Nephron progenitor cell (in vitro differentiated cells): ENCODE results near the gene PFDN2.

Source experiments
- DNase-seq: peaks from one replicate; pipeline ENCODE4 v3.0.0; 2021
- H3K27ac Mint-ChIP-seq: 2 replicates; pipeline ENCODE4 v1.8.0; 2021; ENCODE audit warnings: mild to moderate bottlenecking, moderate library complexity, mixed read lengths
- H3K27me3 Mint-ChIP-seq: 2 replicates; pipeline ENCODE4 v1.8.0; 2021; ENCODE audit warnings: mild to moderate bottlenecking, low read depth, mixed read lengths; ENCODE audit not compliant: poor library complexity
- H3K36me3 Mint-ChIP-seq: 2 replicates; pipeline ENCODE4 v1.8.0; 2021; ENCODE audit warnings: low read depth, mixed read lengths
- H3K4me1 Mint-ChIP-seq: 2 replicates; pipeline ENCODE4 v1.8.0; 2021; ENCODE audit warnings: mixed read lengths
- H3K4me3 Mint-ChIP-seq: 2 replicates; pipeline ENCODE4 v1.8.0; 2021; ENCODE audit warnings: mild to moderate bottlenecking, moderate library complexity, mixed read lengths
- H3K9me3 Mint-ChIP-seq: 2 replicates; pipeline ENCODE4 v1.8.0; 2021; ENCODE audit warnings: mild to moderate bottlenecking, moderate library complexity, mixed read lengths
- TF ChIP-seq, protein P1 (sequence below): fragments of 200-600 bp; sonication (generic); IDR thresholded peaks from 2 replicates; pipeline ENCODE4 v1.5.0; 2021; ENCODE audit warnings: antibody characterized with exemption

The PFDN2 gene

DNA sequence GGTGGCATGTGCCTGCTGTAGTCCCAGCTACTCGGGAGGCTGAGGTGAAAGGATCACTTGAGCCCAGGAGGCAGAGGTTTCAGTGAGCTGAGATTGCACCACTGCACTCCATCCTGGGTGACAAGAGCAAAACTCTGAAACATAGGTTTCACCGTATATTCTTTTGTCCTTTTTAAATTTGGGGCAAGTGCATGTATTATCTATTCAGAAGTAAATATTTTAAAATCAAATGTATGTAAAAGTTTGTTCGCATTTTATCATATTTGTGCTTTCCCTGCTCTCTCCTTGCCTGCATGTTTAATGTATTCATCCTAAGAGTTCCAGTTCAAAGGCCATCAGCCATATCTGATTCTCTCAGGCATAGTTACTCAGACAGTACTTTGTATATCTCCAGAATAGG, 28.0 kb upstream of the PFDN2 start:
- Mint-ChIP-seq H3K27ac (no peak overlapping the region), H3K27me3 (peaks cover 4% of the 10 kb centered on the region), H3K9me3 (no peaks in the 10 kb centered on the region), H3K4me3 (no peak overlapping the region), H3K4me1 (peaks cover 5% of the 10 kb centered on the region), H3K36me3 (peaks cover 4% of the 10 kb centered on the region)
- no peak for DNase-seq
- TF ChIP-seq, protein P1, sequence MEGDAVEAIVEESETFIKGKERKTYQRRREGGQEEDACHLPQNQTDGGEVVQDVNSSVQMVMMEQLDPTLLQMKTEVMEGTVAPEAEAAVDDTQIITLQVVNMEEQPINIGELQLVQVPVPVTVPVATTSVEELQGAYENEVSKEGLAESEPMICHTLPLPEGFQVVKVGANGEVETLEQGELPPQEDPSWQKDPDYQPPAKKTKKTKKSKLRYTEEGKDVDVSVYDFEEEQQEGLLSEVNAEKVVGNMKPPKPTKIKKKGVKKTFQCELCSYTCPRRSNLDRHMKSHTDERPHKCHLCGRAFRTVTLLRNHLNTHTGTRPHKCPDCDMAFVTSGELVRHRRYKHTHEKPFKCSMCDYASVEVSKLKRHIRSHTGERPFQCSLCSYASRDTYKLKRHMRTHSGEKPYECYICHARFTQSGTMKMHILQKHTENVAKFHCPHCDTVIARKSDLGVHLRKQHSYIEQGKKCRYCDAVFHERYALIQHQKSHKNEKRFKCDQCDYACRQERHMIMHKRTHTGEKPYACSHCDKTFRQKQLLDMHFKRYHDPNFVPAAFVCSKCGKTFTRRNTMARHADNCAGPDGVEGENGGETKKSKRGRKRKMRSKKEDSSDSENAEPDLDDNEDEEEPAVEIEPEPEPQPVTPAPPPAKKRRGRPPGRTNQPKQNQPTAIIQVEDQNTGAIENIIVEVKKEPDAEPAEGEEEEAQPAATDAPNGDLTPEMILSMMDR: no peak

DNA sequence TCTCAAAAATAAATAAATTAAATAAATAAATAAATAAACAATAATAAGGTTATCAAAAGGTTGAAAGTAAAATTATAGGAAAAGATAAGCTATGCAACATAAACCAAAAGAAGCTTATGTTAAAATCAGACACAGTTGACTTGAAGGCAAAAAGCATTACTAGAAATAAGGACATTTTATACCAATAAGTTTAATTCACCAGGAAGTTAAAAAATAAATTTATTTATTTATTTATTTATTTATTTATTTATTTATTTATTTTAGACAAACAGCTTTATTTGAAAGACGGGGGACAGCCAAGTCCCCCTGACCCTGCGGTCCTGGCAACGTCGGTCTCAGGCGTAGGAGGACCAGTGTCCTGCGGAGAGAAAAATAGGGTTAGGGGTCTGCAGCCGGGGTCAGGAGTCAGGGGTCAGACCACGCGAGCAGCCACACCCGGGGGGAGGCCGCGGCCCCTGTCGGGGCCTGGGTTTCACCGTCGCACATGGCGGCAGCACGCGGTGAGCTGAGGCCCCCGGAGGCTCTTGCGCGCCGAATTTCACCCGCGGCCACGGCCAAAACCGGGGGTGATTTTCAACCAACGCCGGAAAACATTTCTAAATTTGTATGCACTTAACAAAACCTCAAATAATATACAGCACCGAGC, 23.0 kb upstream of the PFDN2 start:
- Mint-ChIP-seq H3K27ac (no peak overlapping the region), H3K4me3 (no peak overlapping the region), H3K27me3 (peaks cover 4% of the 10 kb centered on the region), H3K36me3 (no peaks in the 10 kb centered on the region), H3K4me1 (peaks cover 41% of the 10 kb centered on the region), H3K9me3 (no peaks in the 10 kb centered on the region)
- TF ChIP-seq, protein P1: no peak
- DNase-seq: no peak

DNA sequence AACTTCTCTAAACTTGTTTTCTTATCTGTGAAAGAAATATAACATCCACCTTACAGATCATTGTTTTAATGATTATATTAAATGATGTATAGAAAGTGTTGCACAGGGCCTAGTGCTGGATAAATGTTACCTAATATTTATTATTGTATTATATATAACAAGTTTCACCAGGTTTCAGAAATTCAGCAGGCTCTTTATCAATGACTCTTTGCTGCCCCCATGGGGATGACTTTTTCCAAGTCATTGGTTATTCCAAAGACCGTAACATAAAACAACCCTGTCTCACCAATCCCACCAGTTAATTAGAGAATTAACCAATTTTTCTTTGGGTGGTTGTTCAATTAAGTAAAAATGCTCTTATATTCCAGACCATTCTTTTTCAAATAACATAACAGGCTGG, 21.9 kb upstream of the PFDN2 start:
- Mint-ChIP-seq H3K27me3 (no peaks in the 10 kb centered on the region), H3K27ac (peak overlapping the region; percentile 89), H3K36me3 (peaks cover 6% of the 10 kb centered on the region), H3K4me1 (peaks cover 52% of the 10 kb centered on the region), H3K9me3 (no peaks in the 10 kb centered on the region), H3K4me3 (no peak overlapping the region)
- peak; percentile 37 for DNase-seq
- TF ChIP-seq, protein P1: peak; percentile 45

DNA sequence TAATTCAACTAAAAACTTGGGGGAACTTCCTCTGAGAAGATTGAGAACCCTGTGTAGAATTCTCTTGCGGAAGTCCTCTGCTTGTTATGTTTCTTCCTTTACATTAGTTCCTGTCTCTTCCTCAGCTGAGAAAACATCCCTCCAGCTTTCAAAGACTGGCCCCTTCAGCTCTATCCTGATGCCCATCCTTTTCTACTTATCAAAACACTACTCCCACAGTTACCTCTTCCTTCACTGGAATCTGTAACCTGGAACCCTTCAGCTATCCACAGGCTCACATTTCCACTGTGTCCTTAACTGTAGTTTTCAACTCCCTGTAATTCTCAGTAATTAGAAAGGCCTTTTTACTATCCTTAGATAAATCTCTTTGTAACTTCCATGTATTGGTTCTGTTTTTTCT, 20.6 kb upstream of the PFDN2 start:
- peak overlapping the region; percentile 95 for H3K27ac Mint-ChIP-seq

DNA sequence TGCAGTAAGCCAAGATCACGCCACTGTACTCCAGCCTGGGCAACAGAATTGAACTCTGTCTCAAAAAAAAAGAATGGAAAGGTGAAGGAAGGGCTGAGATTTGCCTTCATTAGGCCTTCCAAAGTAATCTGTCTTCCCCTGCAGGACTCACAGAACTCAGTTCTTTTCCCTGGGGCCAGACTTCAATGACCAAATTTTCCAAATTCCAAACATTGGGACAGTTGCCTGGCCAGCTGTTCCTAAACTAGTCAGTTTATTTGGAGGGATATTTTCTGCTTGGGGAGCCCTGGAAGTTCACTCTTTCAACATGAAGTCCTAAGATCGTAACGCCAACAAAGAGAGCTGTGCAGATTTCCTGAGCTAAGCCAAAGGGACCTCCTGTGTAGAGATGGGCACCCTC, 20.0 kb upstream of the PFDN2 start:
- H3K4me3 Mint-ChIP-seq: no peak overlapping the region
- peaks cover 52% of the 10 kb centered on the region for H3K4me1 Mint-ChIP-seq
- DNase-seq: no peak
- H3K36me3 Mint-ChIP-seq: peaks cover 6% of the 10 kb centered on the region
- peak overlapping the region; percentile 95 for H3K27ac Mint-ChIP-seq
- TF ChIP-seq, protein P1: no peak
- no peaks in the 10 kb centered on the region for H3K27me3 Mint-ChIP-seq
- no peaks in the 10 kb centered on the region for H3K9me3 Mint-ChIP-seq

More for the DNA sequence above, 20.6 kb upstream of the PFDN2 start:
- Mint-ChIP-seq H3K36me3 (peaks cover 6% of the 10 kb centered on the region), H3K4me3 (peak overlapping the region; percentile 39), H3K27me3 (no peaks in the 10 kb centered on the region), H3K9me3 (no peaks in the 10 kb centered on the region), H3K4me1 (peaks cover 52% of the 10 kb centered on the region)
- TF ChIP-seq, protein P1: no peak
- DNase-seq: no peak

DNA sequence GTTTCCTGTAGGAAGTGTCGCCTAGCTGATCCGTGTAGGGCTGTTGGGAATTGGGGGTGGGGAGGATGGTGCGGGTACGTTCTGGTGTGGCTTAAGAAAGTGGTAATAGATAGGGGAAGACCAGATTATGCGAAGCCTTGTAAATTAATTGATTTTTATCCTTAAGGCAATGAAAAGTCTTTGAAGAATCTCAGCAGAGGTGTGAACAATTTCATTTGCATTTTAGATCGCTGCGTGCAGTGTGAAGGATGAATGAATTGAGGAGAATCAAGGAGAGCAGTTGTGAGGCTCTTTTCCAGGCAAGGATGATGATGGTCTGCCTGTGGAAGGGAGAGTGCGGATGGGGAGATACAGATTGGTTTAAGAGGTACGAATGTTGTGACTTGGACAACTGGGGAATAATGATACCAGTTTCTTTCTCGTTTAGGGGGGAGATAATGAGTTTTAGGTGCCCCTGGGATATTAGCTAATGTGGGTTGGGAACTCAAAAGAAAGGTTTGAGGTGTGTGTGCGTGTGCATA, 15.4 kb upstream of the PFDN2 start:
- Mint-ChIP-seq H3K27me3 (no peaks in the 10 kb centered on the region), H3K9me3 (no peaks in the 10 kb centered on the region), H3K4me3 (no peak overlapping the region), H3K4me1 (peaks cover 69% of the 10 kb centered on the region), H3K27ac (no peak overlapping the region), H3K36me3 (peaks cover 12% of the 10 kb centered on the region)
- no peak for DNase-seq
- TF ChIP-seq, protein P1: no peak
